Keratinocyte (primary cell): ENCODE data around the gene DSCAML1. TPM values are rescaled to one million over a fixed set of nuclear protein-coding genes. Genes with fewer than 3 reads are reported as not detected.

Source experiments
- DNase-seq: peaks from one replicate; pipeline ENCODE4 v3.0.0-alpha.2; 2011; ENCODE audit warnings: low read depth, missing footprints, low spot score
- FAIRE-seq: peaks from 2 replicates; lab custom pipeline; 2011; peaks lifted over from hg19 to GRCh38; lab: Jason Lieb, UNC
- H2AFZ ChIP-seq: 2 replicates; pipeline ENCODE4 v1.6.0; 2012; ENCODE audit warnings: low read length, control low read depth, inconsistent platforms; ENCODE audit not compliant: control insufficient read depth
- H3K27ac ChIP-seq: 2 replicates; pipeline ENCODE4 v1.5.1; 2011; ENCODE audit warnings: low read length; ENCODE audit not compliant: control insufficient read depth, insufficient read depth
- H3K27me3 ChIP-seq: 3 replicates; pipeline ENCODE4 v1.6.0; 2011; ENCODE audit warnings: low read length; ENCODE audit not compliant: control insufficient read depth, insufficient read depth; ENCODE audit errors: extremely low read depth
- H3K36me3 ChIP-seq, 2 experiments: 2 replicates in 1 of 2; 3 replicates in 1 of 2; pipeline ENCODE4 v1.5.1; 2011; ENCODE audit warnings: low read length in 2 of 2, mild to moderate bottlenecking in 1 of 2; ENCODE audit not compliant: control insufficient read depth in 2 of 2, insufficient read depth in 2 of 2; ENCODE audit errors: extremely low read depth in 1 of 2
- H3K4me1 ChIP-seq: 3 replicates; pipeline ENCODE4 v1.5.1; 2011; ENCODE audit warnings: low read length; ENCODE audit not compliant: control insufficient read depth, insufficient read depth; ENCODE audit errors: extremely low read depth
- H3K4me2 ChIP-seq: 3 replicates; pipeline ENCODE4 v1.6.0; 2011; ENCODE audit warnings: low read depth, low read length; ENCODE audit not compliant: control insufficient read depth, insufficient read depth; ENCODE audit errors: extremely low read depth
- H3K4me3 ChIP-seq, 3 experiments: fragments of 200-600 bp in 1 of 3; sonication (generic) in 1 of 3; 2 replicates in 2 of 3; 3 replicates in 1 of 3; pipeline ENCODE4 v1.5.1; 2011 to 2016; ENCODE audit warnings: low read length in 3 of 3, mild to moderate bottlenecking in 3 of 3, control low read depth in 2 of 3, inconsistent platforms in 1 of 3, low read depth in 1 of 3, mixed read lengths in 1 of 3, mixed run types in 1 of 3, moderate library complexity in 1 of 3; ENCODE audit not compliant: control insufficient read depth in 2 of 3, insufficient read depth in 2 of 3; ENCODE audit errors: extremely low read depth in 1 of 3
- H3K79me2 ChIP-seq: 2 replicates; pipeline ENCODE4 v1.6.0; 2012; ENCODE audit warnings: low read length; ENCODE audit not compliant: control insufficient read depth, insufficient read depth
- H3K9ac ChIP-seq: 3 replicates; pipeline ENCODE4 v1.6.0; 2011; ENCODE audit warnings: low read length; ENCODE audit not compliant: control insufficient read depth, insufficient read depth; ENCODE audit errors: extremely low read depth
- H3K9me1 ChIP-seq: 3 replicates; pipeline ENCODE4 v1.6.0; 2011; ENCODE audit warnings: low read length; ENCODE audit not compliant: control insufficient read depth, insufficient read depth; ENCODE audit errors: extremely low read depth
- H3K9me3 ChIP-seq: 2 replicates; pipeline ENCODE4 v1.5.1; 2012; ENCODE audit warnings: low read depth, low read length; ENCODE audit not compliant: control insufficient read depth
- H4K20me1 ChIP-seq: 3 replicates; pipeline ENCODE4 v1.6.0; 2011; ENCODE audit warnings: low read length; ENCODE audit not compliant: control insufficient read depth, insufficient read depth; ENCODE audit errors: extremely low read depth
- CTCF ChIP-seq, 3 experiments: IDR thresholded peaks in 1 of 3; conservative IDR thresholded peaks in 1 of 3; optimal IDR thresholded peaks in 1 of 3; 2 replicates in 2 of 3; 3 replicates in 1 of 3; pipeline versions ENCODE3 to v1.5.1; 2011; ENCODE audit warnings: low read length in 3 of 3, mild to moderate bottlenecking in 3 of 3, moderate library complexity in 2 of 3, control low read depth in 1 of 3, inconsistent platforms in 1 of 3; ENCODE audit not compliant: insufficient read depth in 2 of 3; ENCODE audit errors: extremely low read depth in 1 of 3
- EZH2 ChIP-seq: IDR thresholded peaks from one replicate; pipeline ENCODE4 v1.6.1; 2012; ENCODE audit warnings: inconsistent platforms, mild to moderate bottlenecking, low read length, moderate library complexity
- dilution Hi-C: fragments of 300-500 bp; cut with MboI; formaldehyde crosslinking; loops from one replicate; pipeline ENCODE4 v1.7.0; 2020; ENCODE audit warnings: low sequenced_read_pairs; ENCODE audit not compliant: extremely low pct_ligation_motif_present
- polyA plus RNA-seq, 5 experiments: library from polyadenylated mRNA; depleted of rRNA in 3 of 5; stranded (reverse) in 3 of 5; stranded (forward) in 1 of 5; unstranded in 1 of 5; fragments of >200 nt; gene quantifications; 1 replicate in 1 of 5; 2 replicates in 3 of 5; 3 replicates in 1 of 5; pipeline versions ENCODE4 v1.2.1 to v1.2.3, GENCODE V29; 2011 to 2012; ENCODE audit warnings: missing spikeins in 2 of 5, low read depth in 1 of 5, low replicate concordance in 1 of 5

The DSCAML1 gene
- polyA plus RNA-seq, 1 donor (not counting 4 experiments of a cell fraction or from before 2014, with no cell fraction given) = not detected

- Histone ChIP-seq H3K4me1 (peaks cover 6% of the 10 kb centered on the region), H4K20me1 (no peaks in the 10 kb centered on the region), H3K9me3 (no peaks in the 10 kb centered on the region), H3K36me3 (no peaks in the 10 kb centered on the region), H3K9ac (no peak overlapping the region), H3K4me3 (peak overlapping the region in 1 of 3 experiments; percentile 5), H3K9me1 (no peaks in the 10 kb centered on the region), H2AFZ (no peak overlapping the region), H3K27ac (no peak overlapping the region), H3K79me2 (no peaks in the 10 kb centered on the region), H3K4me2 (peak overlapping the region; percentile 41), H3K27me3 (peaks cover 78% of the 10 kb centered on the region)
- dilution Hi-C loops = no loop called here
- FAIRE-seq (no peak), DNase-seq (no peak)
- TF ChIP-seq CTCF (optimal IDR thresholded peaks at IDR 0.05 in 1 of 3, IDR thresholded peaks at IDR 0.05 in 1 of 3, conservative IDR thresholded peaks at IDR 0.05 in 1 of 3; ENCODE audit: extremely low read depth in 1 of 3, insufficient read depth in 2 of 3, low read length in 3 of 3) = no peak
- TF ChIP-seq EZH2 = peak; percentile 88
Measured at GRCh38 chr11:117795638-117796455, 1.2 kb downstream of the DSCAML1 start.

- DNase-seq (no peak), FAIRE-seq (no peak)
- TF ChIP-seq CTCF (optimal IDR thresholded peaks at IDR 0.05 in 1 of 3, IDR thresholded peaks at IDR 0.05 in 1 of 3, conservative IDR thresholded peaks at IDR 0.05 in 1 of 3; ENCODE audit: extremely low read depth in 1 of 3, insufficient read depth in 2 of 3, low read length in 3 of 3) = no peak
- TF ChIP-seq EZH2 = no peak
- Histone ChIP-seq H3K4me3 (no peak overlapping the region), H2AFZ (no peak overlapping the region), H3K27me3 (peaks cover 76% of the 10 kb centered on the region), H3K9ac (no peak overlapping the region), H3K4me2 (peak overlapping the region; percentile 10), H3K27ac (no peak overlapping the region), H3K4me1 (peaks cover 6% of the 10 kb centered on the region), H4K20me1 (no peaks in the 10 kb centered on the region), H3K9me3 (no peaks in the 10 kb centered on the region), H3K79me2 (no peaks in the 10 kb centered on the region), H3K9me1 (no peaks in the 10 kb centered on the region), H3K36me3 (no peaks in the 10 kb centered on the region)
- dilution Hi-C loops = no loop called here
Measured at GRCh38 chr11:117794772-117795629, 2.0 kb downstream of the DSCAML1 start.
